Epithelial cell of esophagus (primary cell): ENCODE measurements around the gene PRR5L.

Experiments
- DNase-seq: peaks from one replicate; pipeline ENCODE4 v3.0.0; 2010; ENCODE audit warnings: low read depth
- H3K4me3 ChIP-seq: 2 replicates; pipeline ENCODE4 v1.5.1; 2011; ENCODE audit warnings: mild to moderate bottlenecking, low read length, control low read depth
- TF ChIP-seq, protein P1 (sequence below): IDR thresholded peaks from 2 replicates; pipeline ENCODE4 v1.5.1; 2011; ENCODE audit warnings: low read depth, mild to moderate bottlenecking, low read length, control low read depth, inconsistent platforms; ENCODE audit not compliant: insufficient read depth; ENCODE audit errors: missing control alignments

The PRR5L gene

GRCh38 chr11:36339888-36340287, 43.8 kb downstream of the PRR5L start:
- TF ChIP-seq, protein P1, sequence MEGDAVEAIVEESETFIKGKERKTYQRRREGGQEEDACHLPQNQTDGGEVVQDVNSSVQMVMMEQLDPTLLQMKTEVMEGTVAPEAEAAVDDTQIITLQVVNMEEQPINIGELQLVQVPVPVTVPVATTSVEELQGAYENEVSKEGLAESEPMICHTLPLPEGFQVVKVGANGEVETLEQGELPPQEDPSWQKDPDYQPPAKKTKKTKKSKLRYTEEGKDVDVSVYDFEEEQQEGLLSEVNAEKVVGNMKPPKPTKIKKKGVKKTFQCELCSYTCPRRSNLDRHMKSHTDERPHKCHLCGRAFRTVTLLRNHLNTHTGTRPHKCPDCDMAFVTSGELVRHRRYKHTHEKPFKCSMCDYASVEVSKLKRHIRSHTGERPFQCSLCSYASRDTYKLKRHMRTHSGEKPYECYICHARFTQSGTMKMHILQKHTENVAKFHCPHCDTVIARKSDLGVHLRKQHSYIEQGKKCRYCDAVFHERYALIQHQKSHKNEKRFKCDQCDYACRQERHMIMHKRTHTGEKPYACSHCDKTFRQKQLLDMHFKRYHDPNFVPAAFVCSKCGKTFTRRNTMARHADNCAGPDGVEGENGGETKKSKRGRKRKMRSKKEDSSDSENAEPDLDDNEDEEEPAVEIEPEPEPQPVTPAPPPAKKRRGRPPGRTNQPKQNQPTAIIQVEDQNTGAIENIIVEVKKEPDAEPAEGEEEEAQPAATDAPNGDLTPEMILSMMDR = no peak
- H3K4me3 ChIP-seq = no peak overlapping the region
- DNase-seq = no peak

DNA sequence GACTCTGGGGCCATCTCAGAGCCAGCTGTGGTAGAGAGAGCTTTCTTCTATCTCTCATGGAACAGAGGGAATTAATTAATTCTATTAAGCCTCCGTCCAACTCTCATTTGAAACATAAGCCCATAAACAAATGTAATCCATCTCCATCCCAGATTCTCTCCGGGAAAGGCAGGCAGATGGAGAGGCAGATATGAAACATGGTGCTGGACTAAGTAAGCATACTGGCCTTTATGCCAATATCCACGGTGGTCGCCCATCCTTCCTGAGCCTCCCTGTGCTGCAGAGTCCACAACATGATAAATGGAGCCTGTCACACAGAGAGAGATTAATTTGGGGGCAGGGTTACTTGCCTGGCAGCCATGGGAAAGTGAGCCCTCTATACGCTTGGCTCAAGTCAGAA, 44.8 kb downstream of the PRR5L start:
- H3K4me3 ChIP-seq = no peak overlapping the region
- TF ChIP-seq, protein P1 = no peak
- no peak for DNase-seq

GRCh38 chr11:36341915-36342314, 45.8 kb downstream of the PRR5L start:
- TF ChIP-seq, protein P1 = no peak
- H3K4me3 ChIP-seq = no peak overlapping the region

DNA sequence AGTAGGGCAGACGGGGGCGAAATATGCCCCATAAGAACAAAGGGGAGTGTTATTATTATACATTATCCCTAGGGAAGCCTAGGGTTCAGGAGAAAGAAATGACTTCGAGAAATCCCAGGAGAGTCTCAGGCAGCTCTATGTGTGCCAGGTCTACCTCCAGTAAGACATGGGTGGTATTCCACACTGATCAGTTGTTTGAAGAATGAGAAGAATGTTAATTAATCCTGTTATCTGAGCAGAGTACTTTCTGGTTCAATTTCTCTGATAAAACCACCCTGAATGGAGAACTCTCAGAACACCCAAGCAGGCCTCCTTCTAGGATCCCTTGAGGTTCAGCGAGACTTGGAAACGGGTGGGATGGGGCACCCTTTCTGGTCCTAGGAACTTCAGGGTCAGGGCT, 46.2 kb downstream of the PRR5L start:
- TF ChIP-seq, protein P1 = no peak
- H3K4me3 ChIP-seq = no peak overlapping the region
- no peak for DNase-seq

More at GRCh38 chr11:36341915-36342314, 45.8 kb downstream of the PRR5L start:
- no peak for DNase-seq

DNA sequence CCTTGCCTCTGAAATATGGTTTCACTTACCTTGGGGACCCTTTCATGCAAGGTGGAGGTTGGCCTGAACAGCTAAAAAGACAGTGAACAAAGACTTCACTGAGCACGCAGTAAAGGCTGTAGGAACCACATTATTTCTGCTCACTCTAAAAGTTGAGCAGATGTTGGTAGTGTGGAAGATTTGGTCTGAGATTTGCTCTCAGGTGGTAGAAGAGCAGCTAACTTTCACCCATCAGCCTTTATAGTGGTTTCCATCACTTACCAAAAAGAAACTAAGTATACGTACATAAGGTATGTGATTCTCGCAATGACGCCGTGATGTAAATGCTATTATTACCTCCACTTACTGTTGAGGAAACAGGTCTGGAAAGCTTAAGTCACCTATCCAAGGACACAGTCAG, 47.3 kb downstream of the PRR5L start:
- TF ChIP-seq, protein P1 = no peak
- no peak for DNase-seq
- no peak overlapping the region for H3K4me3 ChIP-seq

DNA sequence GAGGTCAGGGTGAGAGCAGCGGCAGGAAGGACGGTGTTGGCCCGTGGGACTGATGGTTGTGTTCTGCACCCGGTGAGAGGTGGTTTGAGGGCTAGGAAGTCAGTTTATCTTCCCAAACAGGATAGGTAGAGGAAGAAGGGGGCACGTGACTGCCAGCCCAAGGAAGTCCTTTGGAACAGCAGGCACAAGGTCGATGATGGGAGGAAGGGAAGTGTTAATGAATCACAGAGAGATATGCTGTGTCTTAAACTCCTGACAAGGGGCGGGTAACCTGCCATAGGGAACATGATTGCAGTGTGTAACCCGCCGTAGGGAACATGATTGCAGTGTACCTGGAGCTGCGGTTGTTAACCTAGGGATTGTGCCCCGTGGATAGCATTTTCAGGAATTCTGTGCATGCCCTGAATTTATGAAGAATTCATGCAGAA, 49.0 kb downstream of the PRR5L start:
- no peak for DNase-seq
- TF ChIP-seq, protein P1 = no peak
- H3K4me3 ChIP-seq = no peak overlapping the region

DNA sequence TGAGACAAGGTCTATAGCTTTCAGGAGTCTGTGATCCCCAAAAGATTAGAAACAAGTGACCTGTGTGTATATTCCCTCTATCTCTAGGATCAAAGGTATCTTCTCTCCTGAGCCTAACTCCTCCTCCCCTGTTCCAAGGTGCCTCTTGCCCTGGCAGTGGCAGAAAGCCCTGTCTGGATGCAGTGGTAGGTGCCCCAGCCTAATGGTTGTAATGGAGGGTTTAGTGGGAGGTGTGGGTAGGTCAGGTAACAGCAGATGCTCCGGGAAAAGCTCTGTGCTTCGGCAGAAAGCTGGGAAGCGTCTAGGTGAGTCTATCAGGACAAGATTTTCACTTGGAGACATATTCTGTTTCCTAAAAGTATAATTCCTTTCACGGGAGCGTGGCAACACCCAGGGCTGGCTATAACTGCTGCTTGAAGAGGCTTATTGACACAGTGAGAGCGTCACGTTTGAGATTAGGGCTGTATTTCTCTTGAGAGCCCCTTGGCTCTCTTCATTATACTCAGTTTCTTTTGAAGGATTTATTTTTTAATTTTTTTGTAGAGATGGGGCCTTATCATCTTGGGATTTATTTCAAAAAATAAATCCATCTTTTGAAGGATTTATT, 49.5 kb downstream of the PRR5L start:
- no peak for DNase-seq
- TF ChIP-seq, protein P1 = no peak

More for the DNA sequence above, 49.5 kb downstream of the PRR5L start:
- no peak overlapping the region for H3K4me3 ChIP-seq
